PC-3 (cell line): ENCODE data around the gene OSBPL2. TPM values are rescaled to one million over a fixed set of nuclear protein-coding genes. Genes with fewer than 3 reads are reported as not detected.

Source experiments
- ATAC-seq: fragments of 200-7000 bp; cut with Tn5 transposase; 2 replicates; pipeline ENCODE4 v1.9.1; 2020; ENCODE audit warnings: mild to moderate bottlenecking, moderate library complexity
- BruUV-seq: library from RNA; stranded (reverse); fragments of 400-500 nt; replicated peaks from 2 replicates; lab custom pipeline; 2021; lab: Mats Ljungman, UMichigan
- CTCF ChIA-PET: fragments of 300-600 bp; sonication (Branson Sonifier 250); formaldehyde crosslinking; loops from one replicate; lab custom pipeline; 2022; ENCODE audit warnings: antibody characterized with exemption; lab: Charles Lee
- POLR2A ChIA-PET: fragments of 300-600 bp; sonication (Branson Sonifier 250); formaldehyde crosslinking; loops from one replicate; lab custom pipeline; 2022; ENCODE audit warnings: antibody characterized with exemption; ENCODE audit not compliant: unreplicated experiment; lab: Charles Lee
- DNase-seq: peaks from one replicate; pipeline ENCODE4 v3.0.0-alpha.2; 2015
- H2AFZ ChIP-seq: fragments of 300-600 bp; sonication (generic); 2 replicates; pipeline ENCODE4 v1.6.0; 2016; ENCODE audit warnings: antibody characterized with exemption, low read length
- H3F3A ChIP-seq: fragments of 300-600 bp; sonication (generic); one replicate; pipeline ENCODE4 v1.6.0; 2017; ENCODE audit warnings: antibody characterized with exemption, low read length, control low read depth, mild to moderate bottlenecking; ENCODE audit not compliant: unreplicated experiment
- H3K27ac ChIP-seq: fragments of 300-600 bp; sonication (generic); 2 replicates; pipeline ENCODE4 v1.5.1; 2016; ENCODE audit warnings: mild to moderate bottlenecking, low read length
- H3K27me3 ChIP-seq: fragments of 300-600 bp; sonication (generic); 2 replicates; pipeline ENCODE4 v1.6.1; 2016; ENCODE audit warnings: low read length, mixed read lengths
- H3K36me3 ChIP-seq: fragments of 300-600 bp; sonication (generic); 2 replicates; pipeline ENCODE4 v1.6.1; 2016; ENCODE audit warnings: low read depth, mixed run types, low read length, mixed read lengths
- H3K4me1 ChIP-seq: fragments of 300-600 bp; sonication (generic); 2 replicates; pipeline ENCODE4 v1.5.1; 2016; ENCODE audit warnings: low read length; ENCODE audit not compliant: insufficient read depth
- H3K4me2 ChIP-seq: fragments of 300-600 bp; sonication (generic); 2 replicates; pipeline ENCODE4 v1.6.0; 2016; ENCODE audit warnings: low read length
- H3K4me3 ChIP-seq: fragments of 300-600 bp; sonication (generic); 2 replicates; pipeline ENCODE4 v1.5.1; 2016; ENCODE audit warnings: mild to moderate bottlenecking, low read length, mixed read lengths
- H3K79me2 ChIP-seq: fragments of 300-600 bp; sonication (generic); 2 replicates; pipeline ENCODE4 v1.6.1; 2017; ENCODE audit warnings: low read length, mixed read lengths
- H3K9ac ChIP-seq: fragments of 300-600 bp; sonication (generic); 2 replicates; pipeline ENCODE4 v1.6.0; 2016; ENCODE audit warnings: mild to moderate bottlenecking, low read length
- H3K9me2 ChIP-seq: fragments of 300-600 bp; sonication (generic); replicated peaks from 2 replicates; pipeline ENCODE4 v1.6.1; 2016; ENCODE audit warnings: mixed run types, low read length, mixed read lengths
- H3K9me3 ChIP-seq: fragments of 300-600 bp; sonication (generic); 2 replicates; pipeline ENCODE4 v1.6.1; 2016; ENCODE audit warnings: low read length, mixed read lengths
- H4K20me1 ChIP-seq: fragments of 300-600 bp; sonication (generic); 2 replicates; pipeline ENCODE4 v1.6.1; 2016; ENCODE audit warnings: low read length, mixed read lengths
- CTCF ChIP-seq: fragments of 300-600 bp; sonication (generic); conservative IDR thresholded peaks from 2 replicates; pipeline ENCODE4 v1.5.1; 2017; ENCODE audit warnings: antibody characterized with exemption, low read depth, mild to moderate bottlenecking, low read length
- EZH2 ChIP-seq: fragments of 300-600 bp; sonication (generic); IDR thresholded peaks from one replicate; pipeline ENCODE4 v1.6.1; 2017; ENCODE audit warnings: antibody characterized with exemption, mild to moderate bottlenecking, low read length; ENCODE audit not compliant: unreplicated experiment
- EZH2phosphoT487 ChIP-seq: fragments of 300-600 bp; sonication (generic); IDR thresholded peaks from 2 replicates; pipeline ENCODE4 v1.6.1; 2018; ENCODE audit warnings: mild to moderate bottlenecking, antibody characterized with exemption, low read length, borderline replicate concordance
- intact Hi-C: fragments of 100-400 bp; cut with micrococcal nuclease; formaldehyde crosslinking; loops from 2 replicates; pipeline ENCODE4 v1.9.0; 2023
- total RNA-seq: library from RNA; depleted of rRNA; stranded (reverse); fragments of >200 nt; gene quantifications from 2 replicates; pipeline ENCODE4 v1.2.3, GENCODE V29; 2014

OSBPL2 gene
- total RNA-seq, 1 experiment from 2014 or later = 39.7 TPM

- ChIA-PET CTCF (no interaction called here), POLR2A (no interaction called here)
- TSS peak; percentile 57 for BruUV-seq
These were observed 56.2 kb downstream of the OSBPL2 start for GRCh38 chr20:62294516-62294915.

GRCh38 chr20:62296724-62297448 lies 58.6 kb downstream of the OSBPL2 start:
- no TSS peak for BruUV-seq
- Histone ChIP-seq H3K9me2 (no peaks in the 10 kb centered on the region), H3K79me2 (no peaks in the 10 kb centered on the region), H2AFZ (no peak overlapping the region), H3K4me2 (no peak overlapping the region), H3K9ac (no peak overlapping the region), H3K9me3 (no peaks in the 10 kb centered on the region), H3K4me3 (no peak overlapping the region), H3K27me3 (no peaks in the 10 kb centered on the region), H3F3A (no peaks in the 10 kb centered on the region), H3K36me3 (peaks cover 12% of the 10 kb centered on the region), H3K27ac (no peak overlapping the region), H3K4me1 (no peaks in the 10 kb centered on the region), H4K20me1 (no peaks in the 10 kb centered on the region)
- no peak for DNase-seq
- TF ChIP-seq EZH2phosphoT487 (no peak), EZH2 (no peak), CTCF (no peak)
- intact Hi-C loops = no loop called here
- ChIA-PET CTCF (no interaction called here), POLR2A (no interaction called here)
- ATAC-seq = no peak

More at GRCh38 chr20:62294516-62294915, 56.2 kb downstream of the OSBPL2 start:
- no peaks in the 10 kb centered on the region for H3K4me1 ChIP-seq
- no peaks in the 10 kb centered on the region for H4K20me1 ChIP-seq
- no peak overlapping the region for H3K4me2 ChIP-seq
- no peak overlapping the region for H3K9ac ChIP-seq
- ATAC-seq (no peak), DNase-seq (no peak)
- H3K9me3 ChIP-seq = no peaks in the 10 kb centered on the region
- no peaks in the 10 kb centered on the region for H3F3A ChIP-seq
- no peaks in the 10 kb centered on the region for H3K27me3 ChIP-seq
- H3K9me2 ChIP-seq = no peaks in the 10 kb centered on the region
- H3K27ac ChIP-seq = no peak overlapping the region
- peaks cover 12% of the 10 kb centered on the region for H3K36me3 ChIP-seq
- H2AFZ ChIP-seq = no peak overlapping the region
- H3K79me2 ChIP-seq = no peaks in the 10 kb centered on the region
- no peak for TF ChIP-seq EZH2
- no peak for TF ChIP-seq EZH2phosphoT487
- TF ChIP-seq CTCF = no peak
- H3K4me3 ChIP-seq = no peak overlapping the region
- intact Hi-C loops = no loop called here
